B cell (primary cell): ENCODE results near the gene ZNF639.

Experiments used
- CTCF ChIP-seq: fragments of 200-600 bp; IDR thresholded peaks from one replicate; pipeline ENCODE4 v1.8.0; 2022; ENCODE audit warnings: antibody characterized with exemption, mild to moderate bottlenecking
- EZH2 ChIP-seq: IDR thresholded peaks from 2 replicates; pipeline ENCODE4 v1.6.1; 2012; ENCODE audit warnings: borderline replicate concordance, low read depth, mild to moderate bottlenecking, moderate library complexity, low read length; ENCODE audit not compliant: insufficient read depth, poor library complexity, severe bottlenecking

GRCh38 chr3:179292450-179292849 is 30.4 kb upstream of the ZNF639 start:
- TF ChIP-seq CTCF, result no peak
- no peak for TF ChIP-seq EZH2
